AG08396 (cell line): ENCODE data around the gene ZC3H11A.
"Not testable (repeated sequence)": the region's sequence is repeated elsewhere in the genome, so short reads cannot be mapped to it uniquely, and the experiment has no call there.

Experiments
- DNase-seq: peaks from one replicate; pipeline ENCODE4 v3.0.0; 2012; ENCODE audit warnings: low spot score, mixed read lengths

The ZC3H11A gene

DNA sequence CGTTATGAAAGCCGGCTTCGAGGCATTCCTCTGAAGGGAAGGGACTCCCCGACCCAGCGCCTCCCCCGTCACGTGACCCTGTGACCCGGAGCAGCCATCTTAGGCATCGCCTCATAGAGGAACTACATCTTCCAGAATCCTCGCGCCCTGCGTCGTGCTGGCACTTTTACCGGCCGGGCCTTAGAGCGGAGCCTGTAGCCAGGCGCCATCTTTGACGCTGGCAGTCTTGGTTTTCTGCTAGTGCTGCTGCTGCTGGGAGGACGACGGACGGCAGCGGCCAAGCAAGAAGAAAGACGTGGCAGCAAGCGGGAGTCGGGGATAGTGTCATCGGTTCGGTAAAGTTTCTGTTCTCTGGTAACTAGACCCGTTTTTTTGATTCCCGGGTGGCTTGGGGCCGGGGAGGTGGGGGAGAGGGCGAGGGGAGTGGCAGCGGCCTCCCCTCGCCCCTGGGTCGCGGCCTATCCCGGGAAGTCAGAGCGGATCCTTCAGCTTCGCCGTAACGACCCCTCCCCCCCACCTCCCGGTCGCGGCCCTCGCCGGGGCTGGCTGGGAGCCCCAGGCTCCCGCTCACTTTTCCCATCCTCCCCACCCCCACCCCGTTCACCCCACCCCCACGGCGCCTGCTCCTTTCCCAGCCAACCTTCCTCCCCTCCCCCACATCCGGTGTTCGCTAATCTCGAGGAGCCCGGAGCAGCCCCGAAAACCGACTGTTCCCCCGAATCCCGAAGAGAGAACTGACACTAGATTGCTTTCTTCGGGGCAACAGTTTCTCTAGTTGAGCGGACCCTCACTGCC, at the start of gene ZC3H11A, which contains the start of gene ZBED6:
ZC3H11A (plus strand) TSS at position 183 of the 795 bp plus-strand sequence. CDS start 21,448 bp downstream, outside the sequence.
ZBED6 (plus strand) TSS at position 183 of the 795 bp plus-strand sequence. CDS start 1,900 bp downstream, outside the sequence.
- peak; percentile 96 for DNase-seq

- DNase-seq: no peak
These were observed 49.1 kb upstream of the ZC3H11A start for GRCh38 chr1:203746281-203746680.

DNA sequence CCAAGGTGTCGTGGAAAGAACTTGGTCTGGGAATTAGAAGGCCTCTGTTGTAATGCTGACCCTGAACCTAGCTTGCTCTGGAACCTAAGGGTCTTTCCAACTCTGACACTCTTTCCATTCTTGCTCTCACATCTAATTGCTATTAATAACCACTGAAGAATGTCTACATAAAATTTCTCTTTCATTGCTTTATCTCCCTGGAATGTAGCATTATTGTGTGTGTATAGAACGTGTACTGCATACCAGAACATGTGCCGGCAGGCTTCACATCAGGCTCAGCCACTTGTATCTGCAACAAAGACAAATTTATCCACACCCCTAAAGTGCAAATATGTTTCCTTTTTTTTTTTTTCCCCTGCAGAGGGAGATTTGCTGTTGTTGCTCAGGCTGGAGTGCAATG, 44.4 kb upstream of the ZC3H11A start:
- DNase-seq: peak; percentile 26

DNA sequence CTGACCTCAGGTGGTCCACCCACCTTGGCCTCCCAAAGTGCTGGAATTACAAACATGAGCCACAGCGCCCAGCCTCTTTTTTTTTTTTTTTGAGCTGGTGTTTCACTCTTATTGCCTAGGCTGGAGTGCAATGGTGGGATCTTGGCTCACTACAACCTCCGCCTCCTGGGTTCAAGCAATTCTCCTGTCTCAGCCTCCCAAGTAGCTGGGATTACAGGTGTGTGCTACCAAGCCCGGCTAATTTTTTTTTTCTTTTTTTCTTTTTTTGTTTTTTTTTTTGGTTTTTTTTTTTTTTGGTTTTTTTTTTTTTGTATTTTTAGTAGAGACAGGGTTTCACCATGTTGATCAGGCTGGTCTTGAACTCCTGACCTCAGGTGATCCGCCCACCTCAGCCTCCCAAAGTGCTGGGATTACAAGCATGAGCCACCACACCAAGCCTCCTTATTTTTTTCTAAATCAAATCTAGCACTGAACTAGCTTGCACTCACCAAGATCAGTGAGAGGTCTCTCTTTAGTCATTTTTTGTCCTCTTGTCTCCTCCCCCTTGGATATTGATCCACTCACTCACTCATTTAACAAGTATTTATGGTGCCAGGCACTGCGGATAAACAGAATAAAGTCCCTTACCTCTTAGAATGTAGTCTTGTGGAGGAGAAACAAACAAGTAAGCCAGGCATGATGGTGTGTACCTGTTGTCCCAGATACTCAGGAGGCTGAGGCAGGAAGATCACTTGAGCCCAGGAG, 43.6 kb upstream of the ZC3H11A start:
- DNase-seq: not testable (repeated sequence)

GRCh38 chr1:203754455-203754864, 41.0 kb upstream of the ZC3H11A start:
- DNase-seq: no peak

- no peak for DNase-seq
These were observed 39.4 kb upstream of the ZC3H11A start for GRCh38 chr1:203756036-203756435.

DNA sequence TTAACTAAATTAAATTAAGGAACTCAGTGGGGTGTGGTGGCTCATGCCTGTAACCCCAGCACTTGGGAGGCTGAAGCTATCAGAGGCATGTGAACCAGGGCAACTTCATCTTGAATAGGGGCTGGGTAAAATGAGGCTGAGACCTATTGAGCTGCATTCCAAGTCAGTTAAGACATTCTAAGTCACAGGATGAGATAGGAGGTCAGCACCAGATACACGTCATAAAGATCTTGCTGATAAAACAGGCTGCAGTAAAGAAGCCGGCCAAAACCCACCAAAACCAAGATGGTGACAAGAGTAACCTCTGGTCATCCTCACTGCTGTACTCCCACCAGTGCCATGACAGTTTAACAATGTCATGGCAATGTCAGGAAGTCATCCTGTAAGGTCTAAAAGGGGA, 36.7 kb upstream of the ZC3H11A start:
- DNase-seq: not testable (repeated sequence)

DNA sequence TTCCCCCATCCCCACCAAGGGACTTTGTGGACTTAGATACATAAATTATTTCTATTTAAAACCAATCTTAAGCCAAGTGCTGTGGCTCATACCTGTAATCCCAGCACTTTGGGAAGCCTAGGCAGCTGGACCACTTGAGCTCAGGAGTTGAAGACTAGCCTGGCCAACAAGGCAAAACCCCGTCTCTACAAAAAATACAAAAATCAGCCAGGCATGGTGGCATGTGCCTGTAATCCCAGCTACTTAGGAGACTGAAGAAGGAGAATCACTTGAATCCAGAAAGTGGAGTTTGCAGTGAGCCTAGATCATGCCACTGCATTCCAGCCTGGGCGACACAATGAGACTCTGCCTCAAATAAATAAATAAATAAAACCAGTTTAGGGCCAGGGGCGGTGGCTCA, 34.9 kb upstream of the ZC3H11A start:
- no peak for DNase-seq

- not testable (repeated sequence) for DNase-seq
These were observed 33.5 kb upstream of the ZC3H11A start for GRCh38 chr1:203761958-203762357.

- DNase-seq: no peak
These were observed 31.9 kb upstream of the ZC3H11A start for GRCh38 chr1:203763505-203763904.

DNA sequence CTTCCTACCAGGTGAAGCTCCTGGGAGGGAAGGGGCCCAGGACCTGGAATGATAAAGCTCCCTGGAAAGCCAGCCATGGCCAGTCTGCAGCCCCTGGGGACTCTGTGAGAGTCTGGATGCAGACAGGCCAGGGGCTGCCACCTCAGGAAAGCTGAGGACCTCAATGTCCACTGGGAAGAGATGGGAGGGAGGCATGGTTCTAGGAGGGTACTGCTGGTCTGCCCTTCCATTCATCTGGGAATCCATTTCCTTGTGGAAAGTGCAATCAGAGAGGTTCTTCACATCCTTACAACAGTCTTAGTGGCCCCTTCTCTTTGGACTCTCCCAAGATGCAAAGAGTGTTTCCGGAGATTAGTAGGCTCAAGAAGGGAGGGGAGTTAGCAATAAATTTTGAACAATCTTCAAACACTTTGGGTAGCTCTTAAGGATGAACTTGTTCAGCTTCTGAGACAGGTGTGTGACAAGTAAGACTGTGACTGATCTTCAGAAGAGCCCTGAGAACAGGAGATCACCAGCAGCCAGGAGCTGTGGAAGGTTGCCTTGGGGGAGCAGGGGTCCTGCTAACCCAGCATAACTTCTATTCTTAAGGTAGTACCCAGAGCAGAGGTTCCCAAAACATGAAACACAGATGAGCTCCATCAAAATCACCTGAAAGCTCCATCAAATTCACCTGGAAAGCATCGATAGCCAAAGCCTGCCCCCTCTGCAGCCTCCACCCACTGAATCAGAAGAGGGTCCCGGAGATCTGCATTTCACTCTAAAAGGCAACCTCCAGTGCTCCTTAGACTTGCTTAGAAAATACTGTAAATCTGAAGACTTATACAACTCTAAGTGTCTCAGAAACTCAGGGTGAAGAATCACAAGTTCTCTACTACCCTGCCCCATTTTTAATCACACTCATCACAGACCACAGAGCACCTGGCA, 31.1 kb upstream of the ZC3H11A start:
- no peak for DNase-seq

GRCh38 chr1:203765029-203765837, 30.2 kb upstream of the ZC3H11A start, which contains the start of gene LAX1:
Gene LAX1, plus strand, starts transcription at chr1:203765183. Its CDS starts 383 bp downstream, at chr1:203765566.
- no peak for DNase-seq

- no peak for DNase-seq
These were observed 27.2 kb upstream of the ZC3H11A start for GRCh38 chr1:203768256-203768655.

GRCh38 chr1:203769505-203770343, 25.7 kb upstream of the ZC3H11A start:
- DNase-seq: peak; percentile 83

- DNase-seq: no peak
These were observed 23.5 kb upstream of the ZC3H11A start for GRCh38 chr1:203771901-203772301.

- DNase-seq: no peak
These were observed 22.6 kb upstream of the ZC3H11A start for GRCh38 chr1:203772836-203773235.

DNA sequence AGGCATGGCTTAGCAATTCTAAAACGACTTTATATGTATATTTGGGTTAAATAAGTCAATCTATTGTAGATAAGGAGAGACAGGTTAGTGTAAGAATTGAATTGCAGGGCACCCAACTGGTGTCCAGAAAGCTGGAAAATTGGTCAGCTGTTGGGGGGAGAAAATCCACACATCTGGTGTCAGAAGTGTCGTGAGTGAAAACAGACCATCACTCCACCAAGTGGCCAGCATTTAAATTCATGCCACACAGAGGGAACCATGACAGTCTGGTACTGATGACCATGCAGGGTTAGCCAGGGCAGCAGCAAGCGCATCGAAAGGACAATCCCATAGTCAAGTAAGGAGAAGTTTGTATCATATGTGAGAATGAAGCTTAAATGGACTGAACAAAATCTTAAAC, 18.8 kb upstream of the ZC3H11A start:
- DNase-seq: no peak

GRCh38 chr1:203777596-203777995, 17.8 kb upstream of the ZC3H11A start:
- DNase-seq: no peak

GRCh38 chr1:203778146-203778545, 17.3 kb upstream of the ZC3H11A start:
- no peak for DNase-seq

GRCh38 chr1:203778789-203779188, 16.6 kb upstream of the ZC3H11A start:
- DNase-seq: no peak
